ENCODE results near the gene POLE4.

Gene POLE4

GRCh38 chr2:74958274-74959105 lies at the start of gene POLE4:
Gene POLE4 (plus strand): TSS chr2:74958643. CDS start chr2:74958680, 37 bp downstream.
- in situ Hi-C loops (cut with MboI; ENCODE audit: low sequenced_read_pairs), result no loop called here

GRCh38 chr2:74908748-74909444 lies 49.5 kb upstream of the POLE4 start:
- in situ Hi-C loops (cut with MboI; ENCODE audit: low sequenced_read_pairs), result loop anchor here (25.0 kb wide), 1 partner anchor 328 kb away; no protein-coding TSS in a partner anchor

- in situ Hi-C loops (cut with MboI; ENCODE audit: low sequenced_read_pairs), result loop anchor here (25.0 kb wide), 1 partner anchor 327 kb away; no protein-coding TSS in a partner anchor
Observed at GRCh38 chr2:74910245-74910644, 48.2 kb upstream of the POLE4 start.

- in situ Hi-C loops (cut with MboI; ENCODE audit: low sequenced_read_pairs), result loop anchor here (25.0 kb wide), 1 partner anchor 326 kb away; no protein-coding TSS in a partner anchor
Observed at GRCh38 chr2:74911061-74911460, 47.4 kb upstream of the POLE4 start.

GRCh38 chr2:74915743-74916142 lies 42.7 kb upstream of the POLE4 start:
- in situ Hi-C loops (cut with MboI; ENCODE audit: low sequenced_read_pairs), result loop anchor here (25.0 kb wide), 1 partner anchor 322 kb away; no protein-coding TSS in a partner anchor

- in situ Hi-C loops (cut with MboI; ENCODE audit: low sequenced_read_pairs), result loop anchor here (25.0 kb wide), 1 partner anchor 321 kb away; no protein-coding TSS in a partner anchor
Observed at GRCh38 chr2:74916394-74916793, 42.0 kb upstream of the POLE4 start.

- in situ Hi-C loops (cut with MboI; ENCODE audit: low sequenced_read_pairs), result loop anchor here (25.0 kb wide), 1 partner anchor 319 kb away; no protein-coding TSS in a partner anchor
Observed at GRCh38 chr2:74917702-74918619, 40.5 kb upstream of the POLE4 start.

GRCh38 chr2:74919827-74920226 lies 38.6 kb upstream of the POLE4 start:
- in situ Hi-C loops (cut with MboI; ENCODE audit: low sequenced_read_pairs), result loop anchor here (25.0 kb wide), 1 partner anchor 317 kb away; no protein-coding TSS in a partner anchor

GRCh38 chr2:74921236-74921736 lies 37.2 kb upstream of the POLE4 start:
- in situ Hi-C loops (cut with MboI; ENCODE audit: low sequenced_read_pairs), result loop anchor here (25.0 kb wide), 1 partner anchor 316 kb away; no protein-coding TSS in a partner anchor

GRCh38 chr2:74922592-74923227 lies 35.7 kb upstream of the POLE4 start:
- in situ Hi-C loops (cut with MboI; ENCODE audit: low sequenced_read_pairs), result loop anchor here (25.0 kb wide), 1 partner anchor 315 kb away; no protein-coding TSS in a partner anchor

- in situ Hi-C loops (cut with MboI; ENCODE audit: low sequenced_read_pairs), result loop anchor here (25.0 kb wide), 1 partner anchor 313 kb away; no protein-coding TSS in a partner anchor
Observed at GRCh38 chr2:74924463-74925265, 33.8 kb upstream of the POLE4 start.

GRCh38 chr2:74925361-74925786 lies 33.1 kb upstream of the POLE4 start:
- in situ Hi-C loops (cut with MboI; ENCODE audit: low sequenced_read_pairs), result no loop called here

GRCh38 chr2:74927621-74928020 lies 30.8 kb upstream of the POLE4 start:
- in situ Hi-C loops (cut with MboI; ENCODE audit: low sequenced_read_pairs), result no loop called here

- in situ Hi-C loops (cut with MboI; ENCODE audit: low sequenced_read_pairs), result no loop called here
Observed at GRCh38 chr2:74930811-74931486, 27.5 kb upstream of the POLE4 start.

- in situ Hi-C loops (cut with MboI; ENCODE audit: low sequenced_read_pairs), result no loop called here
Observed at GRCh38 chr2:74931940-74932339, 26.5 kb upstream of the POLE4 start.

GRCh38 chr2:74935975-74936391 lies 22.5 kb upstream of the POLE4 start:
- in situ Hi-C loops (cut with MboI; ENCODE audit: low sequenced_read_pairs), result no loop called here

GRCh38 chr2:74937221-74937880 lies 21.1 kb upstream of the POLE4 start:
- in situ Hi-C loops (cut with MboI; ENCODE audit: low sequenced_read_pairs), result no loop called here

- in situ Hi-C loops (cut with MboI; ENCODE audit: low sequenced_read_pairs), result no loop called here
Observed at GRCh38 chr2:74938264-74938663, 20.2 kb upstream of the POLE4 start.
